Endothelial cell (in vitro differentiated cells): ENCODE measurements around the gene WFDC2. TPM values are rescaled to one million over a fixed set of nuclear protein-coding genes. Genes with fewer than 3 reads are reported as not detected.
A peak's percentile ranks its signal among the peaks of the same experiment; 100 is the strongest.

Experiments used
- DNase-seq: peaks from one replicate; pipeline ENCODE4 v3.0.0; 2021; ENCODE audit warnings: low spot score
- H3K27ac Mint-ChIP-seq: one replicate; pipeline ENCODE4 v1.8.0; 2021; ENCODE audit warnings: mixed read lengths, inconsistent platforms; ENCODE audit not compliant: unreplicated experiment
- H3K27me3 Mint-ChIP-seq: one replicate; pipeline ENCODE4 v1.8.0; 2021; ENCODE audit warnings: mild to moderate bottlenecking, moderate library complexity, mixed read lengths, inconsistent platforms; ENCODE audit not compliant: unreplicated experiment
- H3K36me3 Mint-ChIP-seq: one replicate; pipeline ENCODE4 v1.8.0; 2021; ENCODE audit warnings: mild to moderate bottlenecking, low read depth, mixed read lengths, inconsistent platforms; ENCODE audit not compliant: unreplicated experiment
- H3K4me1 Mint-ChIP-seq: one replicate; pipeline ENCODE4 v1.8.0; 2021; ENCODE audit warnings: mild to moderate bottlenecking, mixed read lengths, inconsistent platforms; ENCODE audit not compliant: unreplicated experiment
- H3K4me3 Mint-ChIP-seq: one replicate; pipeline ENCODE4 v1.8.0; 2021; ENCODE audit warnings: mild to moderate bottlenecking, mixed read lengths, inconsistent platforms; ENCODE audit not compliant: unreplicated experiment
- H3K9me3 Mint-ChIP-seq: one replicate; pipeline ENCODE4 v1.8.0; 2021; ENCODE audit warnings: mixed read lengths, inconsistent platforms; ENCODE audit not compliant: unreplicated experiment
- total RNA-seq: library from RNA; stranded (reverse); fragmentation: NEBNext Ultra II Directional; extraction: Animal tissue kit (Norgen Biotek cat#: 25700); gene quantifications from one replicate; pipeline ENCODE4 v1.2.1, GENCODE V29; 2021; ENCODE audit not compliant: unreplicated experiment
- TF ChIP-seq, protein P1 (sequence below): fragments of 200-600 bp; sonication (generic); IDR thresholded peaks from one replicate; pipeline ENCODE4 v1.5.0; 2021; ENCODE audit warnings: antibody characterized with exemption; ENCODE audit not compliant: unreplicated experiment

Gene WFDC2
- total RNA-seq, 1 donor from 2014 or later, result 4.6 TPM

DNA sequence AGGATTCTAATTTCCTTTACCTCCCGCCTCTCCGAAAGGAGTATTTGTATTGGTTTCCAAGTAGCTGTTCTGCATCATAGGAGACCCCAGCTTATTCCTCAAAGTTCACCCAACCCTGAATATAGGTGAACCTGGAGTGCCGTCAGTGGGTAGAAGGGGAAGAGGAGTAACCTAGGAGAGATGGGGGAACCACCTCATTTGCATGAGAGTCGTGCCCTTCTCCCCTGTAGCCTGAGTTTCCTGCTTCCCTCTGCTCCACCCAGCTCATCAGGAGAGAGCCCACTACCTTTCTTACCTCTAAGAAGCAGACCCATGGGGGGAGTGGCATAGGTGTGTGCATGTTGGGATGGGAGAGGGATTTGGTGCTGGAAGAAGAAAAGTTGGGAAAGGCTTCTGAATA lies 17.3 kb upstream of the WFDC2 start:
- TF ChIP-seq, protein P1, sequence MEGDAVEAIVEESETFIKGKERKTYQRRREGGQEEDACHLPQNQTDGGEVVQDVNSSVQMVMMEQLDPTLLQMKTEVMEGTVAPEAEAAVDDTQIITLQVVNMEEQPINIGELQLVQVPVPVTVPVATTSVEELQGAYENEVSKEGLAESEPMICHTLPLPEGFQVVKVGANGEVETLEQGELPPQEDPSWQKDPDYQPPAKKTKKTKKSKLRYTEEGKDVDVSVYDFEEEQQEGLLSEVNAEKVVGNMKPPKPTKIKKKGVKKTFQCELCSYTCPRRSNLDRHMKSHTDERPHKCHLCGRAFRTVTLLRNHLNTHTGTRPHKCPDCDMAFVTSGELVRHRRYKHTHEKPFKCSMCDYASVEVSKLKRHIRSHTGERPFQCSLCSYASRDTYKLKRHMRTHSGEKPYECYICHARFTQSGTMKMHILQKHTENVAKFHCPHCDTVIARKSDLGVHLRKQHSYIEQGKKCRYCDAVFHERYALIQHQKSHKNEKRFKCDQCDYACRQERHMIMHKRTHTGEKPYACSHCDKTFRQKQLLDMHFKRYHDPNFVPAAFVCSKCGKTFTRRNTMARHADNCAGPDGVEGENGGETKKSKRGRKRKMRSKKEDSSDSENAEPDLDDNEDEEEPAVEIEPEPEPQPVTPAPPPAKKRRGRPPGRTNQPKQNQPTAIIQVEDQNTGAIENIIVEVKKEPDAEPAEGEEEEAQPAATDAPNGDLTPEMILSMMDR, result no peak
- Mint-ChIP-seq H3K27me3 (no peaks in the 10 kb centered on the region), H3K36me3 (peaks cover 3% of the 10 kb centered on the region), H3K4me3 (no peak overlapping the region), H3K4me1 (no peaks in the 10 kb centered on the region), H3K27ac (no peak overlapping the region), H3K9me3 (no peaks in the 10 kb centered on the region)
- no peak for DNase-seq

DNA sequence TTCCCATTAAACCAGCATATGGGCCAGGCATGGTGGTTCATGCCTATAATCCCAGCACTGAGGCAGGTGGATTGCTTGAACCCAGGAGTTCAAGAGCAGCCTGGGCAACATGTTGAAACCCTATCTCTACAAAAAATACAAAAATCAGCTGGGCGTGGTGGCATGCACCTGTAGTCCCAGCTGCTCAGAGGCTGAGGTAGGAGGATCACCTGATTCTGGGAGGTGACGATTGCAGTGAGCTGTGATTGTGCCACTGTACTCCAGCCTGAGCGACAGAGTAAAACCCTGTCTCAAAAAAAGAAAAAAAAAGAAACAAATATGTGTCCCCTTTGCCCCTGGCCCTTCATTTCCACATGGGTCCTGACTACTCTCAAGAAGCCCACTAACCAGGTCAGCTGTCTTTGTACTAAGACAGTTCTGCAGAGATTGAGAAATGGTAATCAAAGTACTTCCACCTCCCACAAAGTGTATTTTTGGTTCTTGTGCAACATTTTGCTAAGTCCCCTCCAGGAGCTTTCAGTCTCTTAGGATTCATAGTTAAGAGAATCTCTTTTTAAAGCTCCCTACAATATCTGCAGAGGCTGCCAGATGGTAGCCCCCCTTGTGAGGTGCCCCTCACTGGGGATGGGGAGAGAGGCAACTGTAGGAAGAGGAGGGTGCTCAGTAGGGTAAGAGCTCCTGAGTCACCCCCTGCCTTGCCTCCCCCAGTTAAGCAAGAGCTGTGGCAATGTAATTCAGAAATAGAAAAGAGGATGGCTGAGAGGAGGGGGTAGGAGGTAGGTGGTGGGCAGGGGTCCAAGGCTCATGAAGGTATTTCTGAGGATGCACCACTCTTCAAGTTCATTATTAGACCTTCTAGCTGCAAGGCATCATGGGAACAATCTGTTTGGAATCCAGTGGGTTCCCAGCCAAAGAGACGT lies 16.5 kb upstream of the WFDC2 start:
- no peak overlapping the region for H3K27ac Mint-ChIP-seq
- no peaks in the 10 kb centered on the region for H3K27me3 Mint-ChIP-seq
- H3K4me1 Mint-ChIP-seq, result no peaks in the 10 kb centered on the region
- H3K4me3 Mint-ChIP-seq, result no peak overlapping the region
- H3K36me3 Mint-ChIP-seq, result peaks cover 3% of the 10 kb centered on the region
- DNase-seq, result no peak
- no peaks in the 10 kb centered on the region for H3K9me3 Mint-ChIP-seq
- TF ChIP-seq, protein P1, result no peak

DNA sequence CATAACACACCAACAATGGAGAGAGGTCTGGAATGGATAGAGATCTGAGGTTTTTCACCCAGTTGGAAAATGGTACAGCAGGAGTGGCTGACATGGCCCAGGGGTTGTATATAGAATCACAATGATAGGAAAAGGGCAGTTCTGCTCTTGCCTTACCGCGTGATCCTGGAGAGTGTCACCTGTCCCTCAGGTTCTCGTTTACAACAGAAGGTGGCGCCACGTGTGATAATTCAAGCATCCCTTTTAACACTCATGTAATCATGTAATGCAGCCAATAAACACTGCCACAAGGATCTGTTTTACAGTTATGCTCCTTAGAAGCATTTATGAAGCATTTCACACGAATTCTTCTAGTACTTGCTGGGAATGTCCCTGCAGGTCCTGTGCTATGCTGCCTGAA lies 12.9 kb upstream of the WFDC2 start:
- Mint-ChIP-seq H3K27ac (no peak overlapping the region), H3K27me3 (no peaks in the 10 kb centered on the region), H3K4me1 (no peaks in the 10 kb centered on the region), H3K36me3 (no peaks in the 10 kb centered on the region), H3K4me3 (no peak overlapping the region), H3K9me3 (no peaks in the 10 kb centered on the region)
- DNase-seq, result peak; percentile 60
- TF ChIP-seq, protein P1, result peak; percentile 23

DNA sequence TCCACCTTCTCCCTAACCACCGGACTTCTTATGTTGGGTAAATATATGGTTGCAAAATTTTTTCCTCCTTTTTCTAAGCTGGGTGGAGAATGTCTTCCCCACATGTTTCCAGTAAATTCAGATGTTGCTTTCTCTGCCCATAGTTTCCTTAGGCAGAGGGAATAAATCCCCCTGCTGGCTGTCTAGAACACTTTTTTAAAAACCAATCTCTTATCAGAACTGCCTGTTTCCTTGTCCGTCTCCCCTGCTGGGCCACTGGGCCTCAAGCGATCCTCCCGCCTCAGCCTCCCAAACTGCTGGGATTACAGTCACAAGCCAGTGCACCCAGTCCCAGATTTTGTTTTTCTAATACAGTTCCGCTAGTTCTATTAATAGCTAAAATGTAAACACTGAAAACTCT lies 9.9 kb upstream of the WFDC2 start:
- TF ChIP-seq, protein P1, result no peak
- Mint-ChIP-seq H3K27ac (no peak overlapping the region), H3K9me3 (no peaks in the 10 kb centered on the region), H3K4me1 (no peaks in the 10 kb centered on the region), H3K4me3 (no peak overlapping the region), H3K36me3 (no peaks in the 10 kb centered on the region), H3K27me3 (no peaks in the 10 kb centered on the region)
- no peak for DNase-seq

DNA sequence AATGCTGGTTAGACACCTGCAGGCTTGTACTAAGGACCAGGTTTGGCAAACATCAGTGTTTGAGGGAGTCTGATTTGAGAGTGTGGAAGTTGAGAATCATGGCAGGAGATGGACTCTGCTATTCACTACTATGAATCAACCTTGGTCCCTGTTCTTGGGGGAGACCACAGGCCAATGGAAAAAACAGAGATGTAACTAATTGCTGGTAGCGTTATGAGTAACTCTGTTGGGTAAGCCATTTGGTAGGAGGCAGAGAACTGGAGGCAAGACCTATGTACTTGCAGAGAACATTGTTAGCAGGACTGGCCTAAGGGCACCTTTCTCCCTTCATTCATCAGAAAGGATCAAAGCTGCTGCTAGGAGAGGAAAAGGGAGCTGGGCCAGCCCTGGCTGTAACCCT lies 8.3 kb upstream of the WFDC2 start:
- H3K36me3 Mint-ChIP-seq, result no peaks in the 10 kb centered on the region
- H3K4me3 Mint-ChIP-seq, result no peak overlapping the region
- no peaks in the 10 kb centered on the region for H3K27me3 Mint-ChIP-seq
- H3K4me1 Mint-ChIP-seq, result no peaks in the 10 kb centered on the region
- TF ChIP-seq, protein P1, result no peak
- no peak for DNase-seq
- no peaks in the 10 kb centered on the region for H3K9me3 Mint-ChIP-seq
- H3K27ac Mint-ChIP-seq, result no peak overlapping the region
